Uterus (tissue), 4 donors: ENCODE data around the gene OR56A5. TPM values are rescaled to one million over a fixed set of nuclear protein-coding genes. Genes with fewer than 3 reads are reported as not detected.

ENCODE experiments used
- DNase-seq, 2 donors: peaks; one replicate each; pipeline ENCODE4 v3.0.0-alpha.2; 2019 to 2020
- H3K27ac ChIP-seq, 2 donors: fragments of 200-600 bp; sonication (generic); 1 replicate in 1 of 2; 2 replicates in 1 of 2; pipeline ENCODE4 v1.5.1; 2016 to 2018
- H3K27me3 ChIP-seq, 2 donors: fragments of 200-600 bp; sonication (generic); one replicate each; pipeline ENCODE4 v1.5.1; 2018 to 2019; ENCODE audit warnings: control low read depth in 1 of 2
- H3K36me3 ChIP-seq, 2 donors: fragments of 200-600 bp; sonication (generic); one replicate each; pipeline ENCODE4 v1.5.1; 2019; ENCODE audit warnings: control low read depth in 1 of 2
- H3K4me1 ChIP-seq, 2 donors: fragments of 200-600 bp; sonication (generic); one replicate each; pipeline ENCODE4 v1.5.1; 2018 to 2019; ENCODE audit warnings: control low read depth in 1 of 2
- H3K4me3 ChIP-seq, 2 donors: fragments of 200-600 bp; sonication (generic); 1 replicate in 1 of 2; 2 replicates in 1 of 2; pipeline ENCODE4 v1.5.1; 2018 to 2019; ENCODE audit warnings: mild to moderate bottlenecking in 1 of 2
- H3K9me3 ChIP-seq, 2 donors: fragments of 200-600 bp; sonication (generic); one replicate each; pipeline ENCODE4 v1.5.1; 2019; ENCODE audit warnings: control low read depth in 1 of 2
- CTCF ChIP-seq, 4 experiments: fragments of 200-600 bp in 2 of 4; fragments of 450-650 bp in 2 of 4; sonication (generic) in 2 of 4; IDR thresholded peaks; one replicate each; pipeline ENCODE4 v1.5.1; 2016 to 2019; ENCODE audit warnings: antibody characterized with exemption in 4 of 4, mild to moderate bottlenecking in 2 of 4, moderate library complexity in 1 of 4
- POLR2A ChIP-seq, 2 donors: fragments of 450-650 bp; IDR thresholded peaks; one replicate each; pipeline ENCODE4 v1.6.1; 2016; ENCODE audit warnings: antibody characterized with exemption in 2 of 2, mild to moderate bottlenecking in 1 of 2, moderate library complexity in 1 of 2
- intact Hi-C: fragments of 100-400 bp; cut with DNase I; formaldehyde crosslinking; loops from one replicate; pipeline ENCODE4 v1.15.1; 2023; ENCODE audit warnings: low total_unique reads
- total RNA-seq, 4 donors: library from RNA; depleted of rRNA in 3 of 4; stranded (reverse); fragments of >200 nt in 3 of 4; gene quantifications; one replicate each; pipeline versions ENCODE4 v1.1.0 to v1.2.4, GENCODE V29; 2014 to 2023
- donor health status: DM: yes; HTN: yes; CAD: no.

Gene OR56A5, protein sequence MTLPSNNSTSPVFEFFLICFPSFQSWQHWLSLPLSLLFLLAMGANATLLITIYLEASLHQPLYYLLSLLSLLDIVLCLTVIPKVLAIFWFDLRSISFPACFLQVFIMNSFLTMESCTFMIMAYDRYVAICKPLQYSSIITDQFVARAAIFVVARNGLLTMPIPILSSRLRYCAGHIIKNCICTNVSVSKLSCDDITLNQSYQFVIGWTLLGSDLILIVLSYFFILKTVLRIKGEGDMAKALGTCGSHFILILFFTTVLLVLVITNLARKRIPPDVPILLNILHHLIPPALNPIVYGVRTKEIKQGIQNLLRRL
- total RNA-seq, result not detected

DNA sequence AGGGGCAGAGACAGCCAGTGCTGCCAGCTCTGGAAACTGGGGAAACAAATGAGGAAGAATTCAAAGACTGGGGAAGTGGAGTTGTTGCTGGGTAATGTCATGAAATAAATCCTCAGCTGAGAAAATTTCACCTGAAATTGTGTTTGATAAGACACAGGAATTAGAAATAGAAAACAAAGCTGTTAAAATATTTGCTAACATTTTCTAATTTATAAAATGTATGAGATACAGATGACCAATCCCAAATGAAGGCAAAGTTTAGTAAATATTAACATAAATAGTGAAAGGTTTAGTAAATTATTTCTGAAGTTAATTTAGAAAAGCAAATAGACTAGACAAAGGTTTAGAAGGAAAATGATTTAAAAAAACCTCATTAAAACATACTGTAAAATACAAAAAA lies at the start of gene OR56A5:
TSS of gene OR56A5 (minus strand) at position 101 of the 400 bp plus-strand sequence. CDS start at position 101, 0 bp downstream.
- intact Hi-C loops, result no loop called here
- Histone ChIP-seq H3K27ac (no peak within 1 kb of the TSS), H3K9me3 (peaks cover 0 to 5% of the 10 kb centered on the region in 2 donors), H3K36me3 (no peaks in the 10 kb centered on the region), H3K4me3 (no peak within 1 kb of the TSS), H3K4me1 (no peaks in the 10 kb centered on the region), H3K27me3 (no peaks in the 10 kb centered on the region)
- no peak for DNase-seq
- TF ChIP-seq CTCF (IDR thresholded peaks at IDR 0.05) (no peak), POLR2A (IDR thresholded peaks at IDR 0.05) (no peak)

DNA sequence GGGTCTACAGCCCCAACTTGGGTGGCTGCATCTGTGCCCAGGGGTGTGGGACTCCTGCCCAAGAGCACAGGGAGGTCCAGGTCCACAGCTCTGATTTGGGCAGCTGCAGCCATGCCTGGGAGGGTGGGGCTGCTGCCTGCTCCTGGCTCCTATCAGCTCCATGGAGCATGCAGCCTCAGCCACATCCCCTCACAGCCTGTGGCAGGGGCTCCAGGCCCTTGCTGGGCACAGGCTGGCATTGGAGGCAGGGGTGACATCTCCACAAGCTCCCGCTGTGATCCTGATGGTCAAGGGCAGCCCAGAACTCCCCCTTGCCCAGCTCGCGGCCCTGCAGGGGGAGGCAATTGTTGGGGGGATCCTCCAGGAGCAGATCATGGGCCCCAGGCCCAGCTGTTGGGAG lies 44.7 kb upstream of the OR56A5 start:
- Histone ChIP-seq H3K4me3 (no peak overlapping the region), H3K9me3 (no peaks in the 10 kb centered on the region), H3K36me3 (no peaks in the 10 kb centered on the region), H3K27me3 (no peaks in the 10 kb centered on the region), H3K4me1 (no peaks in the 10 kb centered on the region), H3K27ac (no peak overlapping the region)
- DNase-seq, result no peak
- no peak for TF ChIP-seq CTCF (IDR thresholded peaks at IDR 0.05)
- no peak for TF ChIP-seq POLR2A (IDR thresholded peaks at IDR 0.05)
- intact Hi-C loops, result no loop called here

- H3K36me3 ChIP-seq, result no peaks in the 10 kb centered on the region
- no peak overlapping the region for H3K27ac ChIP-seq
- no peaks in the 10 kb centered on the region for H3K4me1 ChIP-seq
- H3K27me3 ChIP-seq, result no peaks in the 10 kb centered on the region
- no peaks in the 10 kb centered on the region for H3K9me3 ChIP-seq
- TF ChIP-seq CTCF (IDR thresholded peaks at IDR 0.05), result no peak
- TF ChIP-seq POLR2A (IDR thresholded peaks at IDR 0.05), result no peak
- intact Hi-C loops, result no loop called here
- no peak for DNase-seq
- H3K4me3 ChIP-seq, result no peak overlapping the region
These were observed 43.9 kb upstream of the OR56A5 start for GRCh38 chr11:6012035-6012668.

GRCh38 chr11:6006846-6007245 lies 38.6 kb upstream of the OR56A5 start, which contains the start of gene OR56A4:
OR56A4 (minus strand) TSS chr11:6006946; CDS start chr11:6002992, 3,954 bp downstream.
- intact Hi-C loops, result no loop called here
- TF ChIP-seq POLR2A (IDR thresholded peaks at IDR 0.05) (no peak), CTCF (IDR thresholded peaks at IDR 0.05) (no peak)
- no peaks in the 10 kb centered on the region for H3K36me3 ChIP-seq

DNA sequence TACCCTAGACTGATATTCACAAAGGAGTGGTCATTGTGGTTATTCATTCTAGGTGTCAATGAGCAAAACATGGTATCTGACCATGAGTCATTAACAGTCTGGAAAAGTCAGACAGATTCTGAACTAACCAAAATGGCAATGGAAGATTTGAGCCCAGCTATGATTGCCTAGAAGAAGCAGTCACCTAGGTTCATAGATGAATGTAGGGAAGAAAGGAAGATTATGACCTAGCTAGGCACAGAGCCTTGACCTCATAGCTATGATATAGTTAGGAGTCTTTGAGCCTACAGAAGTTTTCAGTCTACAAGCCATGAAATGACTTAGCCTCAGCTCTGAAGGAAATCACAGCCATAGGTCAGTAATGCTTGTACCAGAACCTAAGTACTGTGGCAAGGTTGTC lies 38.1 kb upstream of the OR56A5 start:
- Histone ChIP-seq H3K36me3 (no peaks in the 10 kb centered on the region), H3K4me1 (no peaks in the 10 kb centered on the region), H3K9me3 (no peaks in the 10 kb centered on the region), H3K27me3 (no peaks in the 10 kb centered on the region), H3K27ac (no peak overlapping the region), H3K4me3 (no peak overlapping the region)
- intact Hi-C loops, result no loop called here
- no peak for TF ChIP-seq POLR2A (IDR thresholded peaks at IDR 0.05)
- no peak for TF ChIP-seq CTCF (IDR thresholded peaks at IDR 0.05)
- DNase-seq, result no peak

More at GRCh38 chr11:6006846-6007245, 38.6 kb upstream of the OR56A5 start, which contains the start of gene OR56A4:
- DNase-seq, result no peak
- Histone ChIP-seq H3K27me3 (no peaks in the 10 kb centered on the region), H3K4me1 (no peaks in the 10 kb centered on the region), H3K9me3 (no peaks in the 10 kb centered on the region), H3K27ac (no peak within 1 kb of the TSS), H3K4me3 (no peak within 1 kb of the TSS)
